A549 (cell line): Measurements from ENCODE around the gene RAB3B.

ENCODE experiments used
- BHLHE40 ChIP-seq: IDR thresholded peaks from 2 replicates; pipeline ENCODE4 v1.6.1; 2012; ENCODE audit warnings: low read depth, low read length, inconsistent platforms
- EP300 ChIP-seq, 2 experiments: fragments of >200 bp; sonication (Bioruptor Twin); formaldehyde crosslinking; IDR thresholded peaks; 2 replicates in 1 of 2; 3 replicates in 1 of 2; pipeline ENCODE4 v1.6.1; 2016 to 2017
- JUN ChIP-seq, 2 experiments: fragments of >200 bp; sonication (Bioruptor Twin); formaldehyde crosslinking; IDR thresholded peaks; 2 replicates in 1 of 2; 3 replicates in 1 of 2; pipeline ENCODE4 v1.6.1; 2016 to 2017
- NR3C1 ChIP-seq: fragments of >200 bp; sonication (Bioruptor Twin); formaldehyde crosslinking; IDR thresholded peaks from 3 replicates; pipeline ENCODE4 v1.6.1; 2017
- POLR2A ChIP-seq: IDR thresholded peaks from 2 replicates; pipeline ENCODE4 v1.6.1; 2012; ENCODE audit warnings: mild to moderate bottlenecking, low read length
- RAD21 ChIP-seq, 2 experiments: fragments of >200 bp in 1 of 2; sonication (Bioruptor Twin) in 1 of 2; formaldehyde crosslinking in 1 of 2; IDR thresholded peaks in 1 of 2; conservative IDR thresholded peaks in 1 of 2; 2 replicates in 1 of 2; 3 replicates in 1 of 2; pipeline ENCODE4 v1.6.1; 2012 to 2018; ENCODE audit warnings: inconsistent platforms in 1 of 2
- RCOR1 ChIP-seq: fragments of 150-350 bp; IDR thresholded peaks from 2 replicates; pipeline ENCODE4 v1.6.1; 2014; ENCODE audit warnings: antibody characterized with exemption, low read length, low read depth
- RFX5 ChIP-seq: fragments of 450-650 bp; IDR thresholded peaks from 2 replicates; pipeline ENCODE4 v1.7.1; 2014; ENCODE audit warnings: antibody characterized with exemption, mild to moderate bottlenecking, moderate library complexity
- SREBF2 ChIP-seq: fragments of 450-650 bp; IDR thresholded peaks from 2 replicates; pipeline ENCODE4 v1.6.1; 2014; ENCODE audit warnings: mild to moderate bottlenecking, moderate library complexity
- TF ChIP-seq, protein P1 (sequence below): IDR thresholded peaks from 2 replicates; pipeline ENCODE4 v1.6.1; 2012; ENCODE audit warnings: low read depth, borderline replicate concordance
- TF ChIP-seq, protein P2 (sequence below): fragments of >200 bp; sonication (Bioruptor Twin); formaldehyde crosslinking; IDR thresholded peaks from 3 replicates; pipeline ENCODE4 v1.5.1; 2016

DNA sequence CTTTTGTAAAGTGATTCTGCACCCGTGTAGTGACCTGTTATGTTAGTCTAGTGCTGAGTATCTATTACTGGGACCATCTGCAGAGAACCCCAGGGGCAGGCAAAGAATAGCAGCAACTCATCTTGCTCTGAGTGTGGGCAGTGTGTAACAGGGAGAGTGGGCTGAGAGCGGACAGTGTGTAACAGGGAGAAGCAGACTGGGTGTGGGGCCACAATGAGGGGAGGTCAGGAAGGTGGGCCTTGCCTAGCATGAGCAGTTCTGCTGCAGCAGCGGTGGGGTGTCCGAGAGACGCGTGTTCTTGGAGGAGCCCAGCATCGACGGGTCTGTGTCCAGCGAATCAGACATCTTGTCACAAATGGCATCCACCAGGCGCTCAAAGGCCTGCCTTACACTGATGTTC, 70.8 kb downstream of the RAB3B start:
- TF ChIP-seq, protein P1, sequence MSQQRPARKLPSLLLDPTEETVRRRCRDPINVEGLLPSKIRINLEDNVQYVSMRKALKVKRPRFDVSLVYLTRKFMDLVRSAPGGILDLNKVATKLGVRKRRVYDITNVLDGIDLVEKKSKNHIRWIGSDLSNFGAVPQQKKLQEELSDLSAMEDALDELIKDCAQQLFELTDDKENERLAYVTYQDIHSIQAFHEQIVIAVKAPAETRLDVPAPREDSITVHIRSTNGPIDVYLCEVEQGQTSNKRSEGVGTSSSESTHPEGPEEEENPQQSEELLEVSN, result no peak
- TF ChIP-seq RAD21 (conservative IDR thresholded peaks at IDR 0.05 in 1 of 2, IDR thresholded peaks at IDR 0.05 in 1 of 2) (no peak), BHLHE40 (no peak), SREBF2 (no peak), POLR2A (no peak), EP300 (IDR thresholded peaks at IDR 0.05) (no peak), JUN (IDR thresholded peaks at IDR 0.05) (no peak), NR3C1 (no peak), RFX5 (no peak), RCOR1 (no peak)
- TF ChIP-seq, protein P2, sequence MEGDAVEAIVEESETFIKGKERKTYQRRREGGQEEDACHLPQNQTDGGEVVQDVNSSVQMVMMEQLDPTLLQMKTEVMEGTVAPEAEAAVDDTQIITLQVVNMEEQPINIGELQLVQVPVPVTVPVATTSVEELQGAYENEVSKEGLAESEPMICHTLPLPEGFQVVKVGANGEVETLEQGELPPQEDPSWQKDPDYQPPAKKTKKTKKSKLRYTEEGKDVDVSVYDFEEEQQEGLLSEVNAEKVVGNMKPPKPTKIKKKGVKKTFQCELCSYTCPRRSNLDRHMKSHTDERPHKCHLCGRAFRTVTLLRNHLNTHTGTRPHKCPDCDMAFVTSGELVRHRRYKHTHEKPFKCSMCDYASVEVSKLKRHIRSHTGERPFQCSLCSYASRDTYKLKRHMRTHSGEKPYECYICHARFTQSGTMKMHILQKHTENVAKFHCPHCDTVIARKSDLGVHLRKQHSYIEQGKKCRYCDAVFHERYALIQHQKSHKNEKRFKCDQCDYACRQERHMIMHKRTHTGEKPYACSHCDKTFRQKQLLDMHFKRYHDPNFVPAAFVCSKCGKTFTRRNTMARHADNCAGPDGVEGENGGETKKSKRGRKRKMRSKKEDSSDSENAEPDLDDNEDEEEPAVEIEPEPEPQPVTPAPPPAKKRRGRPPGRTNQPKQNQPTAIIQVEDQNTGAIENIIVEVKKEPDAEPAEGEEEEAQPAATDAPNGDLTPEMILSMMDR, result no peak
